HG02588 (cell line): Measurements from ENCODE around the gene MAPRE3.
A peak's percentile ranks its signal among the peaks of the same experiment; 100 is the strongest.
"Not testable (repeated sequence)": the region's sequence is repeated elsewhere in the genome, so short reads cannot be mapped to it uniquely, and the experiment has no call there.

Experiments
- ATAC-seq: cut with Tn5 transposase; IDR thresholded peaks from one replicate; pipeline ENCODE4 v1.9.1; 2021; ENCODE audit warnings: mild to moderate bottlenecking, moderate library complexity; ENCODE audit not compliant: unreplicated experiment

Gene MAPRE3

GRCh38 chr2:26970244-26970927 lies at the start of gene MAPRE3:
TSS of gene MAPRE3 (plus strand) at chr2:26970637. CDS start at chr2:27022219, 51,582 bp downstream.
- peak; percentile 87 for ATAC-seq

GRCh38 chr2:26921323-26921722 lies 49.1 kb upstream of the MAPRE3 start:
- no peak for ATAC-seq

- ATAC-seq, result no peak
These were observed 47.8 kb upstream of the MAPRE3 start for GRCh38 chr2:26922405-26923188.

GRCh38 chr2:26923189-26923466 lies 47.3 kb upstream of the MAPRE3 start:
- ATAC-seq, result not testable (repeated sequence)

- ATAC-seq, result no peak
These were observed 45.7 kb upstream of the MAPRE3 start for GRCh38 chr2:26924731-26925099.

GRCh38 chr2:26925100-26925791 lies 45.2 kb upstream of the MAPRE3 start:
- ATAC-seq, result no peak

GRCh38 chr2:26927221-26927620 lies 43.2 kb upstream of the MAPRE3 start:
- no peak for ATAC-seq

GRCh38 chr2:26932974-26933373 lies 37.5 kb upstream of the MAPRE3 start:
- no peak for ATAC-seq

GRCh38 chr2:26933431-26934334 lies 36.8 kb upstream of the MAPRE3 start:
- ATAC-seq, result no peak

- no peak for ATAC-seq
These were observed 36.1 kb upstream of the MAPRE3 start for GRCh38 chr2:26934335-26934724.

GRCh38 chr2:26934985-26935384 lies 35.5 kb upstream of the MAPRE3 start:
- ATAC-seq, result no peak

- ATAC-seq, result no peak
These were observed 33.6 kb upstream of the MAPRE3 start for GRCh38 chr2:26936855-26937254.

GRCh38 chr2:26938399-26939118 lies 31.9 kb upstream of the MAPRE3 start:
- no peak for ATAC-seq

- no peak for ATAC-seq
These were observed 30.4 kb upstream of the MAPRE3 start for GRCh38 chr2:26940001-26940400.

- ATAC-seq, result no peak
These were observed 29.0 kb upstream of the MAPRE3 start for GRCh38 chr2:26941486-26941885.

- no peak for ATAC-seq
These were observed 27.7 kb upstream of the MAPRE3 start for GRCh38 chr2:26942543-26943295.

GRCh38 chr2:26945991-26946750 lies 24.3 kb upstream of the MAPRE3 start:
- no peak for ATAC-seq

- no peak for ATAC-seq
These were observed 23.3 kb upstream of the MAPRE3 start for GRCh38 chr2:26946841-26947784.
